ENCODE results near the gene DNAH7.

DNA sequence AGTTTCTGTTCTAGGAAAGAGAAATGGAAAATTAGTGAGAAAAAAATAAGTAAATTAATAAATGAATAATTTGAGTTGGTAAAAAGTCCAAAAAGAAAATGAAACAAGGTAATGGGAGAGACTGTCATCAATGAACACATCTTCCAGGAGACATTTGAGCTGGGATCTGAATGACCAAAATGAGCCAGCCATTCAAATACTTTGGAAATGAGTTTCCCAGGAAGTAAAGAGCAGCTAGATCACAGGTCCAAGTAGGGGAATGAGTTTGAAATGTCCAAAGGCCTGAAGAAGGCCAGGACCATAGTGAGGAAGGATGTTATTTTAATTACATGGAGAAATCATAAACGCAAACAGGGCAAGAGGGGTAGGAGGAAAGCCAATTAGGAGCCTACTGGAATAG, 6.6 kb upstream of the DNAH7 start:
- TF ChIP-seq GATA2 (IDR thresholded peaks at IDR 0.05; ENCODE audit: low read depth, low read length) (no peak), GATA3 (IDR thresholded peaks at IDR 0.05; ENCODE audit: low read depth, low read length) (no peak)
